ENCODE results near the gene RGL1.

RGL1 gene

DNA sequence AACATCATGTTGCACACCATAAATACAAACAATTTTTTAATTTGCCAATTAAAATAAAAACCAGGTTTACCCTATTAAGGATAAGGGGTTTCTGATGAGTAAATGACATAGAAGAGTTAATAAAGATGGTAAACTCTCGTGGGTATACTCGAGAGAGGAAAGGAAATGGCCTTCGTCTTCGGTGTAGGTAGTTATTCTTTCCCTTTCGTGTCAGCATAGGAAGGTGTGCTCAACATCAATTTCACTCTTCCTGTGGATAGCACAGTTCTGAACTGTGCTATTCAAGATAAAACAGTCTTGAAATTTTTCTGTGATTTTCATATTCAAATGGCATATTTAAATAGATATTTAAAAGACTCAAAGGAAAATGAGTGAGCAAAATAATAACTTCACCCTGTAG is 98.2 kb downstream of the RGL1 start:
- no peak for DNase-seq (ENCODE audit: low read depth)
- no peak overlapping the region for H3K4me3 ChIP-seq (ENCODE audit: low read length)
- TF ChIP-seq, protein P1, sequence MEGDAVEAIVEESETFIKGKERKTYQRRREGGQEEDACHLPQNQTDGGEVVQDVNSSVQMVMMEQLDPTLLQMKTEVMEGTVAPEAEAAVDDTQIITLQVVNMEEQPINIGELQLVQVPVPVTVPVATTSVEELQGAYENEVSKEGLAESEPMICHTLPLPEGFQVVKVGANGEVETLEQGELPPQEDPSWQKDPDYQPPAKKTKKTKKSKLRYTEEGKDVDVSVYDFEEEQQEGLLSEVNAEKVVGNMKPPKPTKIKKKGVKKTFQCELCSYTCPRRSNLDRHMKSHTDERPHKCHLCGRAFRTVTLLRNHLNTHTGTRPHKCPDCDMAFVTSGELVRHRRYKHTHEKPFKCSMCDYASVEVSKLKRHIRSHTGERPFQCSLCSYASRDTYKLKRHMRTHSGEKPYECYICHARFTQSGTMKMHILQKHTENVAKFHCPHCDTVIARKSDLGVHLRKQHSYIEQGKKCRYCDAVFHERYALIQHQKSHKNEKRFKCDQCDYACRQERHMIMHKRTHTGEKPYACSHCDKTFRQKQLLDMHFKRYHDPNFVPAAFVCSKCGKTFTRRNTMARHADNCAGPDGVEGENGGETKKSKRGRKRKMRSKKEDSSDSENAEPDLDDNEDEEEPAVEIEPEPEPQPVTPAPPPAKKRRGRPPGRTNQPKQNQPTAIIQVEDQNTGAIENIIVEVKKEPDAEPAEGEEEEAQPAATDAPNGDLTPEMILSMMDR (conservative IDR thresholded peaks at IDR 0.05; ENCODE audit: low read length), result no peak

- H3K4me3 ChIP-seq (ENCODE audit: low read length), result no peak overlapping the region
- TF ChIP-seq, protein P1 (conservative IDR thresholded peaks at IDR 0.05; ENCODE audit: low read length), result no peak
- no peak for DNase-seq (ENCODE audit: low read depth)
Measured at GRCh38 chr1:183905508-183906113, 100.7 kb downstream of the RGL1 start.

DNA sequence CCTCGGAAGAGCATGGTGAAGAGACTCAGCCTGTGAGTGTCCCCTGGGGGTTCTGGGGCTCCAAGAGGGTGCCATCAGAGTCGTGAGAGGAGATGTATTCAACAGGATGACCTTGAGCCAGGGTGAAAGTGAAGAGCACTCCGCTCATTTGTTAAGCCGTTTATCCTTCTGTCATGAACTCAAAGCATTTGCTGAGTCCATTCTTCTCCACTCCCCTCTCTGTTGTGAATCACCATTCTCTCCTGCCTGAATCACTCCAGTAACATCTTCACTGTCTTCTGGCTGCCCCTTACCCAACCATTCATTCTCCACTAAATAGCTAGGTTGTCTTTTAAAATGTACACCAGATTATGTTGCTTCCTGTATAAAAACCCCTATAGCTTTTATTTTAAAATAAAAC is 102.2 kb downstream of the RGL1 start:
- no peak overlapping the region for H3K4me3 ChIP-seq (ENCODE audit: low read length)
- DNase-seq (ENCODE audit: low read depth), result no peak
- TF ChIP-seq, protein P1 (conservative IDR thresholded peaks at IDR 0.05; ENCODE audit: low read length), result no peak

- TF ChIP-seq, protein P1 (conservative IDR thresholded peaks at IDR 0.05; ENCODE audit: low read length), result no peak
- H3K4me3 ChIP-seq (ENCODE audit: low read length), result no peak overlapping the region
- no peak for DNase-seq (ENCODE audit: low read depth)
Measured at GRCh38 chr1:183908079-183908478, 103.2 kb downstream of the RGL1 start.

GRCh38 chr1:183909672-183910071 is 104.8 kb downstream of the RGL1 start:
- H3K4me3 ChIP-seq (ENCODE audit: low read length), result no peak overlapping the region
- TF ChIP-seq, protein P1 (conservative IDR thresholded peaks at IDR 0.05; ENCODE audit: low read length), result no peak

GRCh38 chr1:183910845-183911244 is 105.9 kb downstream of the RGL1 start:
- no peak overlapping the region for H3K4me3 ChIP-seq (ENCODE audit: low read length)
- TF ChIP-seq, protein P1 (conservative IDR thresholded peaks at IDR 0.05; ENCODE audit: low read length), result no peak
- no peak for DNase-seq (ENCODE audit: low read depth)

More at GRCh38 chr1:183909672-183910071, 104.8 kb downstream of the RGL1 start:
- no peak for DNase-seq (ENCODE audit: low read depth)

GRCh38 chr1:183911285-183911684 is 106.4 kb downstream of the RGL1 start:
- no peak for DNase-seq (ENCODE audit: low read depth)
- TF ChIP-seq, protein P1 (conservative IDR thresholded peaks at IDR 0.05; ENCODE audit: low read length), result no peak
- no peak overlapping the region for H3K4me3 ChIP-seq (ENCODE audit: low read length)

Data from AG10803 (cell line).